Ramos (cell line): ENCODE results near the gene GPR183.

Experiments used
- in situ Hi-C: fragments of 300-500 bp; cut with MboI; formaldehyde crosslinking; loops from one replicate; pipeline ENCODE4 v1.14.3; 2022; ENCODE audit warnings: low sequenced_read_pairs; ENCODE audit not compliant: unreplicated experiment

The GPR183 gene

GRCh38 chr13:99299256-99299919, 7.8 kb downstream of the GPR183 start:
- in situ Hi-C loops, result loop anchor here (25.0 kb wide), 1 partner anchor 437 kb away; no protein-coding TSS in a partner anchor

- in situ Hi-C loops, result loop anchor here (25.0 kb wide), 1 partner anchor 436 kb away; no protein-coding TSS in a partner anchor
Measured at GRCh38 chr13:99298056-99298455, 9.1 kb downstream of the GPR183 start.

GRCh38 chr13:99297331-99297730, 9.9 kb downstream of the GPR183 start:
- in situ Hi-C loops, result loop anchor here (25.0 kb wide), 1 partner anchor 435 kb away; no protein-coding TSS in a partner anchor

GRCh38 chr13:99296398-99296797, 10.8 kb downstream of the GPR183 start:
- in situ Hi-C loops, result loop anchor here (25.0 kb wide), 1 partner anchor 434 kb away; no protein-coding TSS in a partner anchor

DNA sequence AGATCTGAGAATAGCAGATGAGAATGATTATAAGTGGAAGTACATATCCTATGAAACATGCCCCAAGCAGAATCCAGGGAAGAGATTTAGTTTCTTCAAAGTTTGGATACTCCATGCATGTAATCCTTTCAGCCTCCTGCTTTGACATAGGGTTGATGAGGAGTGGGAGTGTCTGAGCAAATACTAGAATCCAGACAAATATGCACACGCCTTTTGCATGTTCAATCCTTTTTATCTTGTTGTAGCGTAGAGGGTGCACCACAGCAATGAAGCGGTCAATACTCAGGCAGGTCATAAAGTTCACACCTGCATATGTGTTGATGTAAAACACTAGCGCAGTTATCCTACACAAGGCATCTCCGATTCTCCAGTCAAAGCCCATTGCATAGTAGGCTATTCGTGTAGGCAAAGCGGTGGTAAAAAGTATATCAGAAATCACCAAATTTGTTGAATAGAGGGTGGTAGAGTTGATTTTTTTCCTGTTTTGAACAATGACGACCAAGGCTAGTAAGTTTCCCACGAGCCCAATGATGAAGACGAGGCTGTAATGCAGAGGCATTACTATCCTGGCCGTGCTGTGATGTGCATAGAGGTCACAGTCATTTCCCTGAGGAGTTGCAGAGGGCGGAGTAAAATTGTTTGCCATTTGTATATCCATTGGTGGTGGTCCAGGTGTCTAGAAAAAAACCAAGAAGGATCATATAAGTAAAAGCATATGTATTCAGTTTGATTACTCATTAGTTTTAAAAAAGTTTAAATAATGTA, 11.5 kb downstream of the GPR183 start:
- in situ Hi-C loops, result loop anchor here (25.0 kb wide), 1 partner anchor 433 kb away; no protein-coding TSS in a partner anchor

DNA sequence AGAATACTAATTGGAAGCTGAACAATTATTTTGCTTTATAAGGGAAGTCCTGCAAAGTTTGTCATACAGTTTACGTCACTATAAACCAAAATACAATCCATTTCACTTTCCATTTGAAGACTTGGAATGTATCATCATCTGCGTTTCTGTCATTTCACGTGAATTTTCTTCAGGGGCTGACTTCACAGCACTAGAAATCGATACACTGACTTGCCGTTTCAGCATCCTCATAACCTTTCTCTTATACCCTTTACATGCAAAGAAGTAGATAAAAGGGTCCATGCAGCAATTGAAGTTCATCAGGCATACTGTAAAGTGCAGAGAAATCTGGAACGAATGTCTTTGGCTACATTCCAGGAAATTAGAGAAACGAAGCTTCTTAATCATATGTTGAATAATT, 12.2 kb downstream of the GPR183 start:
- in situ Hi-C loops, result loop anchor here (25.0 kb wide), 1 partner anchor 433 kb away; no protein-coding TSS in a partner anchor

DNA sequence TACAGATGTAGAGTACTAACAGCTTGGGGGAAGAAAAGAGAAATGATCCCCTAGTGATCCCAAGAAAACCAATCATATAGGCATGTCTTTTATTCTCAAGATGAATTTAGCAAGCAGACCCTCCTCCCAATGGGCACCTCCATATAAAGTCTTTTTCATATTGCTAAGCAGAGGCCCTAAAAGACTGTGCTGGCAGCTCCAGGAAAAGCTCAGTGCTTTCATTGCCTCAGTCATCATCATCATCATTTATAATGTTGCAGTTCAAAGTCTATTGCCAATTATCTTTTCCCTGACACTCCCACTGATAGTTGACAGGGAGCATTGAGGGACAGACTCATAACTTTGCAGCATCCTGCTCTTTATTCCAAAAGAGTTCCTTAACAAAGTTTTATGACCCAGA, 13.0 kb downstream of the GPR183 start:
- in situ Hi-C loops, result loop anchor here (25.0 kb wide), 1 partner anchor 432 kb away; no protein-coding TSS in a partner anchor

DNA sequence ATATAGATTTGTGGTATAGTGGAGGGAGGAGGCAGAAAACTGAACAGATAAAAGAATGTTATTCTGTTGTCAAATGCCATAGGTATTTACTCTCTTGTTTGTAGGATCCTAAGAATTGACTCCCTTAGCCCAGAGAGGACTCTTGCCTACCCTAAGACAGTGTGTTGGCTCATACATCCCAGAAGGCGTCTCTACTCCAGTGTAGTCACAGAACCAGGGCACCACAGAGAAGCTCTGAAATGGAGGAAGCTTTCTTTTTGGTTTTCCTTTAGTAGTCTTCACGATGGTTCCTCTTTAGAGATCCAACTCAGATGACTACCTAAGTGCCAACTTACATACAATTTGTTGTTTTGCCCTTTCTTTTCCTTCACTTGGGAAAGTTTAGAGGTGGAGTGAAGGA, 14.0 kb downstream of the GPR183 start:
- in situ Hi-C loops, result loop anchor here (25.0 kb wide), 1 partner anchor 431 kb away; no protein-coding TSS in a partner anchor

DNA sequence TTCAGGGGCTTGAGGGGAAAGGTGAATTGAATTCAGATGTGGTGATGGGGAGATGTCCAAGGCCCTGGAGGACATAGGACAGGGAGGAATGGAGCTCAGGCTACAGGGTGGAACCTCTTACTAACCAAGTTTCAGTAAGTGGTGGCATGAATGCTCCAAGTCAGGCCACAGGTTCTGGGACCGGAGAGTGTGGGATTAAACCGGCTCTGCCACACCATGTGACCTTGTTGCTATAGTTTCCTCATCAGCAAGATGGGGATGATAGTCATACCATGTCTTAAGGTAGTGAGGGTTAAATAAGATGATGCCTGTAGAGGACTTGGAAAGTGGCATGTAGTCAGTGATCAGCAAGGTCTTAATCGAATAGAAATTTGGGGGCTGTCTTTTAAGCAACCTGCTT, 16.3 kb downstream of the GPR183 start:
- in situ Hi-C loops, result loop anchor here (25.0 kb wide), 1 partner anchor 429 kb away; no protein-coding TSS in a partner anchor

GRCh38 chr13:99289674-99290337, 17.4 kb downstream of the GPR183 start:
- in situ Hi-C loops, result loop anchor here (25.0 kb wide), 1 partner anchor 428 kb away; no protein-coding TSS in a partner anchor

- in situ Hi-C loops, result loop anchor here (25.0 kb wide), 1 partner anchor 427 kb away; no protein-coding TSS in a partner anchor
Measured at GRCh38 chr13:99289271-99289670, 17.9 kb downstream of the GPR183 start.

DNA sequence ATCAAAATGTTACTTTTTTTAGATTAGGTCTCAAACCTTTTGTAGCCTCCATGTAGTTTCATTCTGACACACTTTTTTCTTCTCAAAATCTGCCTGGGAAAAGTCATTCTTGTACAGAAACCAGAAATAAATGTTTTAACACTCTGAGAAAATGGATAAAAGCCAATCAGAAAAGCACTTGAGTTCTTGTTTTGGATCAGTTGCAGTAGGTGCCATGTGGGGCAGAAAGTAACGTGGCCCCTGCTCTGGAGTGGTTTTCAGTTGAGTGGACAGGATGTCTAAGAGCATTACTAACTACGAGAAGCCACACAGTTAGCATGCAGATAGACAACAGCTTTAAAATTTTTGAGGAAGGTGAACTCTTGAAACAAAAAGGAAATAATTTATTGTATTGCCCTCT, 19.1 kb downstream of the GPR183 start:
- in situ Hi-C loops, result loop anchor here (25.0 kb wide), 1 partner anchor 426 kb away; no protein-coding TSS in a partner anchor

- in situ Hi-C loops, result loop anchor here (25.0 kb wide), 1 partner anchor 425 kb away; no protein-coding TSS in a partner anchor
Measured at GRCh38 chr13:99287551-99287950, 19.6 kb downstream of the GPR183 start.

- in situ Hi-C loops, result loop anchor here (25.0 kb wide), 1 partner anchor 423 kb away; no protein-coding TSS in a partner anchor
Measured at GRCh38 chr13:99285432-99286182, 21.6 kb downstream of the GPR183 start.

DNA sequence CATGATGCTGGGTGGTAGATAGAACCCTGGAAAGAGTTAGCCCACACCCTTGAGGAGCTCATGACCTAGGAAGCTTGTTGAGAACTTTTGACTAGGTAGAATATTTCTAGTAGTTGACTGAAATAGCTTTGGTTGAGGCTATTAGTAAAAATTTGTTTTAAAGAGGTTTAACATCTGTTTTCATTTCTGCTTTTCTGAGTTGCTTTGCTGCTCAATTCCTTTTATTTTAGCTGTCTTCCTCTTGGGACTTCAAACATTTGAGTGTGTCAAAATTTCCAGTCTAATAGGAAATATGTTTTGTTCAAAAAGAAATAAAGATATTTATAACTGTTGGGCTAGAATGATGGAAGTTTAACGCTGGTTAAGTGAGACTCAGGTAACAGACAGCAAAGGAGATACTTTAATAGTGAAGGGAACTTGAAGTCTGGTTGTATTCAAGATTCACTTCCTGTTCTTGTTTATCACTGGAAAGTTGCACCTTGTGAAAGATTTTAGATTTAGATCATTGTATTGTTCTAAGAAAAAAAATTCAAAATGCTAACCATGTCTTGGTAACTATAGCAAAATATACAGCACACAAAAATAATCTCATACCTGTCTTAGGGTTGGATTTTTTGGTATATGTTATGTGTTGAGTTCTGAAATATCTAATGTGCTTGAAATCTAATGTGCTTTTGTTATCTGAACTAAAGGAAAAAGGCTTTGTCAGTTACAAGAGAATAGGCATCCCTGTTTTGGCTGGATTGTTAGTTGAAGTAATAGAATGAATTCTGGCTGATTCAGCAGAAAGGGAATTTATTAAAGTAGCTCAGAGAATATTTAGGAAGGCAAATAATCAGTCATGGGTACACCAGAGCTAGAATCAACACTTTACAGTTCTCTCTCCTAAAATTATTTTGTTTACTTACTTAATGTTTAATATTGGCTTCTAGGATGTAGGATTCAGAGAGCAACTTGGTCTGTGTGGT, 24.7 kb downstream of the GPR183 start:
- in situ Hi-C loops, result loop anchor here (25.0 kb wide), 1 partner anchor 420 kb away; no protein-coding TSS in a partner anchor

DNA sequence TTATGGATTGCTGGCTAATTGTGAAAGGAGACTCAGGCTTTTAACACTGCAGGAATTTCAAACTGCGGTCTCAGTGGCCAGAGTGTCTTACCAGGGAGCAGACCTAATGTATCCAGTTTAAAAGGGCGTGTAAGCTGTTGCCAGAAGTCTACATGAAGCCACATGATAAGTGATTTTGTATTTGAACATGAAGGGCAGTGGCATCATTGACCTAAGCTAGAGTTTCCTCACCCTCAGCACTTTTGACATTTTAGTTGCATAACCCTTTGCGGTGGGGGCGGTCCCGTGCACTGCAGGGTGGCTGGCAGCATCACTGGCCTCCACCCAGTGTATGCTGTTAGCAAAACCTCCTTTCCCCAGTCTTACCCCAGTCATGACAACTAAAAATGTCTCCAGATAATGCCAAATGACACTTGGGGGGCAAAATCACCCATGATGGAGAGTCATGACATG, 25.4 kb downstream of the GPR183 start:
- in situ Hi-C loops, result loop anchor here (25.0 kb wide), 1 partner anchor 420 kb away; no protein-coding TSS in a partner anchor

DNA sequence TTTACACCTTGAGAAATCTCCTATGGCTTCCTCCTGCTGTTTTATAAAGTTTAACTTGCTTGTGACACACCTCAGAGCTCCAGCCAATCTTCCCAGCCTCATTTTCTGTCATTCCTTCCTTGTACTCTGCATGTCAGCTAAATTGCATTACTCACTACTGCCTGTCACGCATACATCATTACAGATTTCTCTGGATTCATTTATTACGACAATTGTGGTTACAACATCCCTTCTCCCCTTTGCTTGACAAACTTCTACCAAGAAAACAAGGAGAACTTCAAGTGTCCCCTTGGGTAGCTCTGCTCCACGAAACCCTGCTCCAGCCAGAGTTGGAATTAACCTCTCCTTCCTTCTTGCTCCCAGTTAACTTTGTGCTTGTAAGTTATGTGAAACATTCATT, 27.0 kb downstream of the GPR183 start:
- in situ Hi-C loops, result loop anchor here (25.0 kb wide), 1 partner anchor 418 kb away; no protein-coding TSS in a partner anchor

GRCh38 chr13:99279637-99280036, 27.6 kb downstream of the GPR183 start:
- in situ Hi-C loops, result loop anchor here (25.0 kb wide), 1 partner anchor 417 kb away; no protein-coding TSS in a partner anchor
